HG03139 (cell line): ENCODE data around the gene MTHFD1L.

Experiments used
- ATAC-seq: cut with Tn5 transposase; IDR thresholded peaks from one replicate; pipeline ENCODE4 v1.9.1; 2021; ENCODE audit not compliant: unreplicated experiment

MTHFD1L gene

DNA sequence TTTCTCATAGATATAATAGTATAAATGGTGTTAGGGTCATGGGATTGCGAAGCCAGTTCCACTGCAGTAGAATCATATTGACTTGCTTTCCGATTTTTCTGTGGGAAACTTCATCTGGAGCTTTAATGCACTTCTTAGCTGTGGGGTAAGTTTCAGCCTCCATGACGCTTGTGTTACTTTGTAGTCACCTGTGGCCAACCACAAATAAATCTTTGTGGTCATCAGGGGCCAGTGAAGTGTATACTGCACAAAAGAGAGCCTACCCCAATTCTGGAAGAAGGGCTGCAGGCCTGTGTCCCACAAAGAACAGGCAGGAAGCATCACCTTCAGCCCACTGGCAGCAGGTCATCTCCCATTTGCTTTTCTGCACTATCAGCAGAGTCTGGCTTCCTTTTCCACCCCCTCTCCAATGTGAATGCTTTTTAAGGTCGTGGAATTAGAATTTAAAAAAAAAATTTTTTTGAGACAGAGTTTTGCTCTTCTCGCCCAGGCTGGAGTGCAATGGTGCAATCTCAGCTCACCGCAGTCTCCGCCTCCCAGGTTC lies 32.0 kb downstream of the MTHFD1L start:
- ATAC-seq, result no peak

DNA sequence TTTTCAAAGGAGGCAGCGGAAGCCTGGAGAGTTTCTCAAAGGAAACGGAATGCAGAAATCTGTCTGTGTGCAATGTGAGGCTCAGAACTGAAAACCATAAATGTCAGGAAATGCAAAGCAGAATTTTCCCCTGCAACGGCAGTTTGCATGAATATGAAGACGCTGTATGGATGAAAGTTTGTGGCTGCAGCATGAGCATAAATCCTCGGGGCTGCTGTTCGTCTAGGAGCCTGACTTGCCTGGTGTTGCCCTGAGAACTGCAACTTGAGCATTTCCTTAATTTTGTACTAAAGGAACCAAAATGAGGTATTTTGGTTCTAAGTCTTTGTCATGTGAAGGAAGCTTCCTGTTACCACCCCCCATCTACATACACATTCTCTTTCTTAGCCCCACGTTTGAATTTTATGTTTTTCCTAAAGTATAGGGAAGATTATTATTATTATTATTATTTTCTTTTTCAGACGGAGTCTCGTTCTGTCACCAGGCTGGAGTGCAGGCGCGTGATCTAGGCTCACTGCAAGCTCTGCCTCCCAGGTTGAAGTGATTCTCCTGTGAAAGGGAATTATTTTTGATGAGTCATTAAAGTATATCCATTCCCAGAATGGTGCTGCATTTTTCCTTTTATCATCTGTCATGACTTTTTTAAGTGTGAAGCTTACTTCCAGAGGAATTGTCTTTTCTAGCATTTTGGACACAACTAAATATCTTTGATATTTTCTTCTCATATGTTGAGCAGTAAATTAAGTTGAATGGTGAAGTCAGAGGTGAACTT lies 33.1 kb downstream of the MTHFD1L start:
- ATAC-seq, result no peak

DNA sequence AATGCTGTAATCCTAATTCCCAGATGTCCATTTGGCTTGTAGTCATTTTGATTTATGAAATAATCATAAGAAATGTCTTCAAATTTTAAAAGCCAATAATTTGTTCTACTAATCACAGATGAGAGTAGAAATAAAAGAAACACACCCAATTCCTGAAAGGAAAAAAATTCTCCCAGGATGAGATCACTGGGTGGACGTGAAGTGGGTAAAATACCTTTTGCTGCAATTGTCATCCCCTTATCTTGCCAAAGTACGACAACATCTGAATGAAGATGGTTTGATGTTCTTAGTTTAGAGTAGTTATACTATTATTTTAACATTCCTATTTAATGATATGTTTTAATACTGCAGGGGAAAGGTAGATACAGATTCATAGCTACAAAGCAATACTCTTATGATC lies 33.7 kb downstream of the MTHFD1L start:
- ATAC-seq, result no peak

DNA sequence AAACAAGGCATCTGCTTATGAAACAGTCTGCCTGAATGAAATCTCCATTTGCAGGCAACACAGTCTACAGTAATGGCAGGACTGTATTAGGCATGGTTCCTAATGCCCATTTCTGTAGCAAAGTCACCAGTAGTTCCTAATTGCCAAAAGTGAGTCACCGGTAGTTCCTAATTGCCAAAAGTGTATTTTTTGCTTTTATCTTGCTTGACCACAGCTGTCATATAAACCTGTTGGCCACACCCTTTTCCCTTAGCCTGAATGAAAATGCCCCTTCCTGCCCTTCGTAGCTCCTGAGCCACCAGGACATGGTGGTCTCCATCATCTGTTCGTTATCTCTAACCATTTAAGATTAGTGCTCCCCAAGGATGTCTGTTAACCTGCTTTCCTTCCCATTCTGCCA lies 34.5 kb downstream of the MTHFD1L start:
- no peak for ATAC-seq

DNA sequence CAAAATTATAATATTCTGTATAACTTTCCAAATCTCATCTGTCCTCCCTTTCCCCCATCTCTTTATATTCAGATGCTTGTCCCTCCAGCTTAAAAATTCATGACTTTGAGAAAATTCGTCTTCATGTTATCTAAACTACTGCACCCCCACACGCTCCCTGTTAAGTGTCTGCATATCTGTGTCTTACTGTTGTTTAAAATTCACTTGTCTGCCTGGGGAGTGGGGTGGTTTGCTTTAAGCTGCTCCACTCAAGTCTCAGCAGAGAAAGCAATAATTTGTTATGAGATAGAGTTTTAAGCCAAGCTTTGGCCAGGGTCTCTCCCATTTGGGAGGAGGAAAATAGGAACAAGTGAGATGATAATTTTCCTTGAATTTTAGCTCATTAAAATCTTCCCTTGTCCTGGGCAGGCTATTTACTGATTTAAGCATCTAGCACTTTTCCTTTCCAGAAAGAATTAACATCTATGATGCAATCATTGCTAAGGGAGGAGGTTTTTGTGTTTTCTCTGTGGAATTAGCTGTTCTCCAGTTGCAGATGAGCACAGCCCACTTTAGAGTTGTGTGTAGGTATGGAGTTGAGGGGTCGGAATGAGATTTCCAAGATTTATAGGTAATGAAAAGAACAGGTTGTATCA lies 36.8 kb downstream of the MTHFD1L start:
- no peak for ATAC-seq

DNA sequence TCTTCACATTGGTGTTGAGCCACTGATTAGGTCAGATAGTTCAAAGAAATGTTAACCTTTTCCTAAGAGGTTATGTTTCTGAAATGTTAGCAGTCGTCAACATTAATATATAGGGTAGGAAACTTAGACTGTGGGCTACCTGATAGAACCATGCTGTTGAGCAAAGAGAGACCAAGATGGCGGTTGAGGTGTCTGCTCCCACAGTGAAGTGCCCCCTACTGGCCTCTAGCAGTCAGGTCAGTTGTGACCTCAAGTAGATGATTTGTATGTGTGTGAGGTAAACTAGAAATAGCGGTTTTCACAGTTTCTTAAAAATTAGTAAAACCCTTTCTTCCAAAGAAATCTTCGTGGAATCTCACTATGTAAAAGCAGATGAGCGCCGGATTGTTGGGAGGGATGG lies 40.3 kb downstream of the MTHFD1L start:
- ATAC-seq, result no peak

DNA sequence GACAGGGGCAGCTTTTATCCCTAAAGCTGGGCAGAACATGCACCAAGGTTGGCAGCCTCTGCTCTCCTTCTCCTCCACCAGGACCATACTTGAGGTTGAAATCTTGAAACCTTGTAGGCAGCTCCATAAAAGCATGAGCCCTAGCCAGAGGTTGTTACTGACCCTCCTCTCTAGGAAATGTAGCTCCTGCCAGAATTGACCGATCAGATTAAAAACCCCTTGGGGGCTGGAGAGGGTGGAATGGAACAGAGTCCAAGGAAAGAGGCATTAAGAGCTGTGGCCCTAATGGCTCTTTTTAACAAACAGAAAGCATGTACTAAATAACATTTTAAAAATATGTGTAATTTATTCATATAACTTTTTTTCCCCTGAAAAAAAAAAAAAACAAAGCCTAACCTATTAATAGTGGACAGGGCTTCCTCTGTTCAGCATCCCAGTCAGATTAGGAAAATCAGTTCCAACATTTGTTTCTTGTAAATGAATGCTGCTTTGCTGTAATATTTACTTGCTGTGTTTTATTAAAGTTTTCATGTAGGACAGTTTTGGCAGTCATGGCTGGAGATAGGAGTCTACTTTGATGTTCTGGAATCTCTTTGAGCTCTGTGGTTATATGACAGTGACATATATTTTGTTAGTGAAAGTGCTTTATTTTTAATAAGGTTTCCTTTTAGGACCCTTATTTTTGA lies 41.3 kb downstream of the MTHFD1L start:
- ATAC-seq, result no peak

DNA sequence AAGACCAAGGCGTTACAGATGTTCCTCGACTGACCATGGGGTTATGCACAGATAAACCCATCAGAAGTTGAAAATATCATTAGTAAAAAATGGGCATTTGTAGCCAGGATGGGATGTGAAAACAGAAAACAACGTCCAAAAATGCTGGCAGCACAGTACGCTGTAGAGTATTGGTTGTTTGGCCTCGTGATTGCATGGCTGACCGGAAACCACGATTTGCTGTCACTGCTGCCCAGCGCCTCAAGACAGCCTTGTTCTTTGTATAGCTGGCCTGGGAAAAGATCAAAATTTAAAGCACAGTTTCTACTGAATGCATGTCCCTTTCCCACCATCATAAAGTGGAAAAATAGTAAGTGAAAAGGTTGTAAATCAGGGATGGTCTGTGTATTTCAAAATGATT lies 41.9 kb downstream of the MTHFD1L start:
- no peak for ATAC-seq

DNA sequence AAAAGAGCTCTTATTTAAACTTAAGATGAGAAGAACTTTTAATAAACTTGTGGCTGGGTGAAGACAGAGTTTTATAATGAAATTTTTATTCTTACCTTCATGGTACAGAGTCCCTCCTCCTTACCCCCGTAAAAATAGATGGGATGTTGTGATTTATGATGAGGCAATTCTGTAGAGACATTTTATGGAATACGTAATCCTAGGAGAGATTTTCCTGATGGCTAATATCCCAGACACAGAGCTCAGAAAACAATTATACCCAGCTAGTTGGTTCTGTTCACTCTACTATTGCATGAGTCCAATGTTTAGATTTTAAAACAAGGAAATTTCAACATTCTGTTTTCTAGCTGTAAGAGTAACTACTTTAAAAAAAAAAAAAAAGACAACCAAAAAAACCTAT lies 43.4 kb downstream of the MTHFD1L start:
- ATAC-seq, result no peak

DNA sequence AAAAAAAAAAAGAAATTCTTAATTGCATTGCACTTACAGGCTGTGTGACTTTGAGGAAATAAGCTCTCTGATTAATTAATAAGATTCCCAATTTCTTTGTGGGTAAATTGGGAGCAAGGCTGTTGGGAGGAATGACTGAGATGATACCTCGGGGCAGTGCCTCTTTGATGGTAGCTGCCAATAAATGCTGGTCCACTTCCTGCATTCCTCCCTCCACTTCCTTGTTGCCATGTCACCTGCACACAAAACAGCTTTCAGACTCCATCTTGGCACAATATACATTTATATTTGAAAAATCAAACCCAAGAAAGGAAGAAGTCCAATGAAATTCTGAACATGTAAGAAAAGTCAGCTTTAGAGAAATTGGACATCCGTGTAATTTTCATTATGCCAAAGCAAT lies 45.1 kb downstream of the MTHFD1L start:
- no peak for ATAC-seq

DNA sequence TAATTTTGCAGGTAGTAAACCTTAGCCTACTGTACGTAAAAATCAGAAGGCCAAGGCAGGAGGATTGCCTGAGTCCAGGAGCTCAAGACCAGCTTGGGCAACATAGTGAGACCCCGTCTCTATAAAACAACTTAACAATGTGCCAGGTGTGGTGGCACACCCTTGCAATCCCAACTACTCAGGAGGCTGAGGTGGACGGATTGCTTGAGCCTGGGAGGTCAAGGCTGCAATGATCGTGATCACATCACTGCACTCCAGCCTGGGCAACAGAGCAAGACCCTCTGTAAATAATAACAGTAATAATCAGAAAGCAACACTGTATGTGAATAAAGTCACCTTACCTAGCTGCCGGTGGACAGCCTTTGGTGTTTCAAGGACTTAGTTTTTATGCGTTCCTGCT lies 48.9 kb downstream of the MTHFD1L start:
- ATAC-seq, result no peak

DNA sequence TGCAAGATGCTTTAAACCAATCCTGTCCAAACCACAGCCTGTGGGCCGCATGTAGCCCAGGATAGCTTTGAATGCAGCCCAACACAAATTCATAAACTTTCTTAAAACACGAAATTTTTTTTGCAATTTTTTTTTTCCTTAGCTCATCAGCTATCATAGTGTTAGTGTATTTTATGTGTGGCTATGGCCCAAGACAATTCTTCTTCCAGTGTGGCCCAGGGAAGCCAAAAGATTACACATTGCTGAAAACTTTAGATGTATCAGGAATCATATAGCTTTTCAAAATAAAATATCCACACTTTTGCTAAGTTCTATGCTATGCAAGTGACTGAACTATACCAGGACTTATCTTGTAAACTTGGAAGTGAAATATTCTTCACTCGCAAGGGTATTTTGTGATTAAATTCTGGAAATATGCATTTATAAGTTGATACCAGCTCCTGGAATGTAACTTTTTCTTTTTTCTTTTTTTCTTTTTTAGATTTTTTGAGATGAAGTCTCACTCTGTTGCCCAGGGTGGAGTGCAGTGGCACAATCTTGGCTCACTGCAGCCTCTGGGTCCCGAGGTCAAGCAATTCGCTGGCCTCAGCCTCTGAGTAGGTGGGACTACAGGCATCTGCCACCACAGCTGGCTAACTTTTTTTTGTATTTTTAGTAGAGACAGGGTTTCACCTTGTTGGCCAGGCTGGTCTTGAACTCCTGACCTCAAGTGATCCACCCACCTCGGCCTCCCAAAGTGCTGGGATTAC lies 49.8 kb downstream of the MTHFD1L start:
- no peak for ATAC-seq

DNA sequence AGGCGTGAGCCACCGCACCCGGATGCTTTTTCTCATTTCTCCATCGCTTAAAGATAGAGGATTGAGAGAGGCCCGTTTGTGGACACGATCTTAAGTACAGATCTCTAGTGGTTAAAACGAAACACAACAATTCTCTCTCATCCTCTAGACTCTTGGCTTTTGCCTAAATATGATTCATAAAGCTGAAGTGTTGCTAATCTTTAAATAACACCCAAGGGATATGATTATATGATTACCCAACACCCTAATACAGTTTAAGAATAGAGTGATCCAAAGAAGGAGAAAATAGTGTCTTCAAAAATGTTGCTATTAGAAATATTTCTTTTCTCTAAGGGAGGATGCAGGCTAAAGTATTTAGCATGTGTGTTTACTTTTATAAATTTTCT lies 50.4 kb downstream of the MTHFD1L start:
- no peak for ATAC-seq

DNA sequence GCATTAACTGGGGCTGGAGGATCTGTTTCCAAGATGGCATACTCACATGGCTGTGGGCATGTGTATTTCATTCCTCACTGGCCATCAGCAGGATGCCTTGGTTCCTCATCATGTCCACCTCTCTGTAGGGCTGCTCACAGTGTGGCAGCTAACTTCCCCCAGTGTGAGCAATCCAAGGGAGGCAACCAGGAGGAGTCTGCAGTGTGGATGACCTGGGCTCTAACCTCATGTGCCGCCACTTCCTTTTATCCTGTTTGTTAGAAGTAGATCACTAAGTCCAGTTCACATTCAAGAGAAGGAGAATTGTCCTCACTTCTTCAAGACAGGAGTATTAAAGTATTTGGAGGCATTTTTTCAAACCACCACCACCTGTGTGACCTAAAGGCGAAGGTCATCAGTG lies 54.4 kb downstream of the MTHFD1L start:
- no peak for ATAC-seq

DNA sequence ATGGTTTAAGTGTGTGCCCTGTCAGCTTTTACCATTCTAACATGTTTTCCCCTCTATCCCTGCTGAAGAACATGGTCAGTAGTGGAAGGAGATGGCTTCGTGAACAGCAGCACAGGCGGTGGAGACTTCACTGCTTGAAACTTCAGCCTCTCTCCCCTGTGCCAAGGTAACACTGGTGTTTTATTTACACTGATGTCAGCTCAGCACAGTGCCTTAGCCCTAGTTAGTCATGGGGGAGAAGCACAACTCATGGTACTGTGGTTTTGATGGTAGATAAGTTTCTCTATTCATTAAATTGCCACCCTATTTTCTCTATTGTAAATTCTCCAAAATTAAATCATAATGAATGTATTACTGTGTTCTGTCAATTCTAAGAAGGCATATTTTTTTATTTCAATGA lies 56.6 kb downstream of the MTHFD1L start:
- no peak for ATAC-seq

DNA sequence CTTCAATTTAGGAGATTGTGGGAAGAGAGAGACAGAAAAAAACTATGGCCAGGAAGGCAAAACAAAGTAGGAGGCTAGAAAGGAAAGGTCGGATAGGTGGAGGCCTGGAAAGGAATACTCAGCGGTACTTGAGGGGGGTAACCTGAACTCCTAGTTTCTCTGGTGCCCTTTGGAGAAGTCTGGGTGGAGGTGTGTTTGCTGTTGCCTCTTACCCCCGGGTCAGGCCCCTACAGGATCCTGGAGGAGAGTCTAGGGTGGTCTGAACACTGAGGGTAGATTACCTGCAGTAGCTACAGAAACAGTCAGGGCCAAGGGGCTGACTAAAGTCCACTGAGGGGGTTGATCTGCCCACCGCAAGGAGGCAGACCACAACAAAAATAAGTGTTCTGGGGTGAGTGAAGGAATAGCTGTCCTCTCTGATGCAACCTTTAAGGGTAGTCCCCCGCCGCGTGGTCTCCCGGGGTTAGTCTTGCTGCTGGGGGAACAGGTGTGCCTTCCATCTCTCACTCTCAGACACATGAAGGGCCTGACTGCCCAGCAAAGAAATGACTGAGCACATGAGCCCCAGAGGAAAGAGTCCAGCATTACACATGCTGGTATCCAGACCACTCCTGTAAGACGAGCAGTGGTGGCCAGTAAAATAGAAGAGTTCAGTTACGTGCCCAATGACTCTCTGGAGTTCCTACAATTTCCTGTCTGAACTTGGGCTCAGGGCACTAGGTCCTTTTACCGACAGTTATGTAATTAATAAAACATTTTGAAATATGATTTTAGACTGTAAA lies 59.5 kb downstream of the MTHFD1L start:
- no peak for ATAC-seq

DNA sequence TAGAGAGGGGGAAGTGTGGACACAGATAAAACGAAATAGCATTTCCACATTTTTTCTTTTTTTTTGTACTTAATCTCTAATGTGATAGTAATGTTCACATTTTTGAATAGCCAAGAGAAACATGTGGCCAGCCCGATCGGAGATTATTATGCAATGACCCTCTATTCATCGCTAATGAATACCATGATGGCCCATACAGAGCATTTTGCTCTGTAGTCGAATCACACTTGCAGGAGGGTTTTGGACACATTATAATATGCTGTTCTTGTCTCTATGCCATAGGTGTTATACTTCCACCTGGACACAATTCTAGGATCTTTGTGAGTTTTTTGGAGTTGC lies 60.1 kb downstream of the MTHFD1L start:
- ATAC-seq, result no peak

DNA sequence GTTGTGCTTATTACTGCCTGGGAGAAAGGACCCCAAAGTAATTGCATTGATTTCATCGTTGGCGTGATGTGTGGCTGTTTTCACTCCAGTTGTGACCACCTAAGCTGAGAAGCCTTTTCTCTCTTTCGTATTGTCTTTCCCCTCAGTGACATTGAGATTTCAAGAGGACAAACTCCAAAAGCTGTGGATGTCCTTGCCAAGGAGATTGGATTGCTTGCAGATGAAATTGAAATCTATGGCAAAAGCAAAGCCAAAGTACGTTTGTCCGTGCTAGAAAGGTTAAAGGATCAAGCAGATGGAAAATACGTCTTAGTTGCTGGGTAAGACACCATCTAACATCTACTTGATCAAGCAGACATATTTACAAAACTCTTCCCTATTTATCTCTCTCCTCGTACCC lies 60.5 kb downstream of the MTHFD1L start:
- no peak for ATAC-seq

DNA sequence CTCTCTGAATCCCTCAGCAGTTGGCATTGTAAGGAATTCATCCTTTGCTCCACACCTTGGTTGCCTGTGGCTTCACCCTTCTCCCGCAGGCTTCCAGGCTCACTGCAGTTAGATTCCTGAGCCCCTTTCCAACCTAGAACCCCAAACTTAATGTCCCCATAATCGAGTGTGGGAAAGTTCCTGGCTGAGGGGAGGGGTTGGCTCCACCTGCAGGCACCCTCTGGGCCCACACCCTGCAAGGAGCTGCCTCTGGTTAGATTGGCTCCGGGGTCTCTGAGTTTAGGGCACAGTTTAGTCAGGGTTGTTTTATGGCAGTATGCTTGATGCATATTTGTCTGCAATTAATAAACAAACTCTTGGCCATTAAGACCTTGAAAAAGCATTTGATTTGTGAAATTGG lies 63.4 kb downstream of the MTHFD1L start:
- ATAC-seq, result no peak

DNA sequence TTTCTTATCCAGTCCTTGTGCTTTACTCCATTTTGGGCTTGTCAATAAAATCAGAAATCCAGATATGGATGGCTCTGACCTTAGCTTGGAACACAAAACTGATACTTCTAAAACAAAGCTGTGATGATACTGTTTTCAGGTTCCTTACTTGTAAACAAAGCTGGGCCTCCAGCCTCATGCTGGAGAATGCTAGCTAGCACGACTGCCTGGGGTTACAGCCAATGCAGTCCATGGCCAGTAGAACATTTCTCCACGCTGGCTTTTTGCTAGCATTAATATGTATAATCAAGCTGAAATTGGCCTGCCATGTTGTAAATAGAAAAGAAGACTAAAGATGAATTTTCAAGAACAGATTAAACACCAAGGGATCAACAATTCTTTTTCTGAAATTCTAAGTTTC lies 63.9 kb downstream of the MTHFD1L start:
- ATAC-seq, result no peak

DNA sequence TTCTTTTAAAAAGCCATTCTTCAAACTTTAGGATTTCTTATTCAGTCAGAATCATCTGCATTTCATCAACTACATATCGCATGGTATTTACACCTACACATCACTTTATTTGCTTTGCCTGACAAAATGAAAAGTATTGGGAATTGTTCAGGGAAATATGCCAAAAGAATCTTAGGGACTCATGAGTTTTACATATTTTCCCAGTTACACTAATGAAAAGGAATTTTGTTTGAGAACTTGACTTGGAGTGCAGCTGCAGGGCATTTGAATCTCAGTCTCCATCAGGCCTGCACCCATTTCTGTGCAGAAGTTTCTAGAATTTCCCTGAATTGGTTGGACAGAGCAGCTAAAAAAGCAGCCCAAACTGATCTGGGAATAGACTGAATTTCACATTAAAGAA lies 65.3 kb downstream of the MTHFD1L start:
- ATAC-seq, result no peak
